ENCODE measurements around the gene LIPT2. TPM values are rescaled to one million over a fixed set of nuclear protein-coding genes. Genes with fewer than 3 reads are reported as not detected.
"Not testable (repeated sequence)": the region's sequence is repeated elsewhere in the genome, so short reads cannot be mapped to it uniquely, and the experiment has no call there.

The LIPT2 gene
- total RNA-seq, result 7.1 and 8.8 TPM in 2 replicates

- no peak for TF ChIP-seq CTCF (conservative IDR thresholded peaks at IDR 0.05; ENCODE audit: low read depth, low read length)
- H3K4me3 ChIP-seq (ENCODE audit: low read depth, low read length), result peak within 1 kb of the TSS; percentile 79
These were observed at the start of gene LIPT2 for GRCh38 chr11:74492974-74493790. Gene LIPT2 (minus strand): TSS chr11:74493724. CDS start chr11:74493703, 21 bp downstream.

GRCh38 chr11:74541466-74541865, 47.9 kb upstream of the LIPT2 start:
- no peak for DNase-seq (ENCODE audit: low read depth)
- no peak overlapping the region for H3K4me3 ChIP-seq (ENCODE audit: low read depth, low read length)
- no peak for TF ChIP-seq CTCF (conservative IDR thresholded peaks at IDR 0.05; ENCODE audit: low read depth, low read length)

More at GRCh38 chr11:74492974-74493790, at the start of gene LIPT2:
- DNase-seq (ENCODE audit: low read depth), result peak; percentile 46

- no peak overlapping the region for H3K4me3 ChIP-seq (ENCODE audit: low read depth, low read length)
- DNase-seq (ENCODE audit: low read depth), result no peak
- TF ChIP-seq CTCF (conservative IDR thresholded peaks at IDR 0.05; ENCODE audit: low read depth, low read length), result no peak
These were observed 46.7 kb upstream of the LIPT2 start for GRCh38 chr11:74540270-74540669.

GRCh38 chr11:74538680-74539079, 45.2 kb upstream of the LIPT2 start:
- no peak for TF ChIP-seq CTCF (conservative IDR thresholded peaks at IDR 0.05; ENCODE audit: low read depth, low read length)
- no peak for DNase-seq (ENCODE audit: low read depth)

GRCh38 chr11:74535371-74536160, 42.0 kb upstream of the LIPT2 start:
- TF ChIP-seq CTCF (conservative IDR thresholded peaks at IDR 0.05; ENCODE audit: low read depth, low read length), result no peak
- no peak overlapping the region for H3K4me3 ChIP-seq (ENCODE audit: low read depth, low read length)
- no peak for DNase-seq (ENCODE audit: low read depth)

More at GRCh38 chr11:74538680-74539079, 45.2 kb upstream of the LIPT2 start:
- no peak overlapping the region for H3K4me3 ChIP-seq (ENCODE audit: low read depth, low read length)

GRCh38 chr11:74534946-74535275, 41.4 kb upstream of the LIPT2 start:
- not testable (repeated sequence) for H3K4me3 ChIP-seq (ENCODE audit: low read depth, low read length); DNase-seq (ENCODE audit: low read depth)

GRCh38 chr11:74534216-74534945, 40.9 kb upstream of the LIPT2 start:
- DNase-seq (ENCODE audit: low read depth), result no peak
- TF ChIP-seq CTCF (conservative IDR thresholded peaks at IDR 0.05; ENCODE audit: low read depth, low read length), result no peak
- no peak overlapping the region for H3K4me3 ChIP-seq (ENCODE audit: low read depth, low read length)

Data from epithelial cell of proximal tubule (primary cell).